Stomach smooth muscle (tissue), 2 donors: Measurements from ENCODE around the gene MSH5.

ENCODE experiments used
- H3K27ac ChIP-seq: one replicate; pipeline ENCODE4 v1.7.0; 2013; ENCODE audit warnings: mild to moderate bottlenecking, low read length, inconsistent platforms
- H3K27me3 ChIP-seq, 2 donors: one replicate each; pipeline ENCODE4 v1.7.0; 2013; ENCODE audit warnings: low read length in 2 of 2; ENCODE audit not compliant: insufficient read depth in 2 of 2, control insufficient read depth in 1 of 2
- H3K36me3 ChIP-seq, 2 donors: one replicate each; pipeline ENCODE4 v1.7.0; 2013; ENCODE audit warnings: low read length in 2 of 2; ENCODE audit not compliant: control insufficient read depth in 2 of 2, insufficient read depth in 2 of 2
- H3K4me1 ChIP-seq: one replicate; pipeline ENCODE4 v1.7.0; 2013; ENCODE audit warnings: low read length; ENCODE audit not compliant: control insufficient read depth, insufficient read depth
- H3K4me3 ChIP-seq, 2 donors: one replicate each; pipeline ENCODE4 v1.7.0; 2013; ENCODE audit warnings: low read length in 2 of 2
- H3K9ac ChIP-seq, 2 donors: one replicate each; pipeline ENCODE4 v1.7.0; 2013; ENCODE audit warnings: low read length in 2 of 2, mild to moderate bottlenecking in 1 of 2
- H3K9me3 ChIP-seq, 2 donors: one replicate each; pipeline ENCODE4 v1.7.0; 2013; ENCODE audit warnings: low read length in 2 of 2; ENCODE audit not compliant: control insufficient read depth in 2 of 2
- donor health status: healthy.
- donor health status: Pancreatic carcinoma.

The MSH5 gene

GRCh38 chr6:31770860-31771259 lies 31.1 kb downstream of the MSH5 start:
- H3K4me3 ChIP-seq, result no peak overlapping the region
- peaks cover 3 to 8% of the 10 kb centered on the region in 2 donors for H3K27me3 ChIP-seq
- H3K9me3 ChIP-seq, result no peaks in the 10 kb centered on the region
- H3K4me1 ChIP-seq, result peaks cover 6% of the 10 kb centered on the region
- no peaks in the 10 kb centered on the region for H3K36me3 ChIP-seq
- H3K9ac ChIP-seq, result no peak overlapping the region
- H3K27ac ChIP-seq, result no peak overlapping the region

DNA sequence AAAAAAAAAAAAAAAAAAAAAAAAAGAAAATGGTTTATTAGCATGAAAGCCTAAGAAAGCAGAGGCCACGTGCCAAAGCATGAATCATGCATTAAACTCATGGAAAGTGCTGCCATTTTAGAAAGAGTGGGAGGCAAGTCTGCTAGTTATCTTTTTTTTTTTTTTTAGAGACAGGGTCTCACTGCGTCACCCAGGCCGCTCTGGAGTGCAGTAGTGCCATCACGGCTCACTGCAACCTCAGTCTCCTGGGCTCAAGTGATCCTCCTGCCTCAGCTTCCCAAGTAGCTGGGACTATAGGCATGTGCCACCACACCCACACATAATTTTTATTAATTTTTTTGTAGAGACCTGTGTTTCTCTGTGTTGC lies 32.2 kb downstream of the MSH5 start:
- Histone ChIP-seq H3K36me3 (no peaks in the 10 kb centered on the region), H3K4me3 (no peak overlapping the region), H3K27me3 (no peaks in the 10 kb centered on the region), H3K9me3 (no peaks in the 10 kb centered on the region), H3K27ac (no peak overlapping the region), H3K9ac (no peak overlapping the region), H3K4me1 (peaks cover 6% of the 10 kb centered on the region)

DNA sequence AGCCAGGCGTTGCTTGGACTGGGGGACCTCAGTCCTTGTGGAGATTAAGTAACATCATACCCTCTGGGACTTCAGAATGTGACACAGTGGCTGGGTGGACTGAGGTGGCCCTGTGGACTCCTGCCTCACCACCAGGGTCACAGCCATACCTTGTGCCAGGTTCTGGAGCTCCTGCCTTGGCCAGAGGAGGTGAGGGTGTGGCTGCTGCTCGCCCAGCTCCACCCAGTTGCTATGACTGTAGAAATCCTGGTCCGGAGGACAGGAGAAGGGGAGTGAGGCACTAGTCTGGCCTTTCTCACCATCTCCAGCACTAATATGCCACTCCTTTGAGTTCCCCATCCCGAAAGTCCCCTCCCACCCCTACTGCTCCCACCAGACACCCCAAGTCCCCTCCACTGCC lies 35.4 kb downstream of the MSH5 start:
- H3K9me3 ChIP-seq, result no peaks in the 10 kb centered on the region
- H3K9ac ChIP-seq, result no peak overlapping the region
- no peak overlapping the region for H3K4me3 ChIP-seq
- peaks cover 9% of the 10 kb centered on the region for H3K4me1 ChIP-seq
- H3K36me3 ChIP-seq, result peaks cover 6 to 10% of the 10 kb centered on the region in 2 donors
- no peak overlapping the region for H3K27ac ChIP-seq
- no peaks in the 10 kb centered on the region for H3K27me3 ChIP-seq

DNA sequence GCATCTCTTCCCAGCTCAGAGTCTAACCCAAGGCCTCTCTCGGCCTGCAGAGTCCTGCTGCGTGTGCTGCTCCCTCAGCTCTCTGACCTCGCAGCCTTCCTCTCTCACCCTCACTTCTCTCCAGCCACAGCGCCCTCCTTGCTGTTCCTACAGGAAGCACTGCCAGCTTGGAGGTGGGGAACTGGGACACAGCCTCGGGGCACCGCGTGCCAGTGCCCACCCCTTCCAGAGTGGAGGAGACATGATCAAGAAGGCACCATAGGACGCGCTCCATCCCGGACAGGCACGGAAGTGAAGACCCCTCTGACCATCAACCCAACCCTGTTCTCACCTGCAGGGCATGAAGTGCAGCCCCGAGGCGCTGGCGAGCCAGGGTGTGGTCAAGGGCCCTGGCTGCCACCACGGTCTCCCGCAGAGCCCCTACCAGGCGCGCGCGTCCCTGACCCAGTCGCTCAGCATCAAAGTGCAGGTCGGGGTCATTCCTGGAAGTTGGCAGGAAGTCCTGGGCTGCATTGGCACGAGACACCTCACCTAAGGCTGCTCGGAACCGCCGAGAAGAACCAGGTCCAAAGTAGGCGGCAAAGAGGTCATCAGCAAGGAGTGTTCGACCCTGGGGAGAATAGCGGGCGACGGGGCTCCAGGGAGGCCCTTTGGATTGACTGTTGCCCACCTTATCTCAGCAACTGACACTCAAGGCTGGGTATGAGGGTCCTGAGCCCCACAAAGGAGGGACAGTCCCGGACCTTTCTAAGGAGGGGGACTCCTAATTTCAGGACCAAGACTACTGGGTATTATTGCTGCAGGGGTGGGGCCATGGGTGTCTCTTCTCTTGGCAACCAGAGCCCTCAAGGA lies 36.1 kb downstream of the MSH5 start:
- H3K36me3 ChIP-seq, result peaks cover 13 to 17% of the 10 kb centered on the region in 2 donors
- no peak overlapping the region for H3K27ac ChIP-seq
- no peak overlapping the region for H3K9ac ChIP-seq

DNA sequence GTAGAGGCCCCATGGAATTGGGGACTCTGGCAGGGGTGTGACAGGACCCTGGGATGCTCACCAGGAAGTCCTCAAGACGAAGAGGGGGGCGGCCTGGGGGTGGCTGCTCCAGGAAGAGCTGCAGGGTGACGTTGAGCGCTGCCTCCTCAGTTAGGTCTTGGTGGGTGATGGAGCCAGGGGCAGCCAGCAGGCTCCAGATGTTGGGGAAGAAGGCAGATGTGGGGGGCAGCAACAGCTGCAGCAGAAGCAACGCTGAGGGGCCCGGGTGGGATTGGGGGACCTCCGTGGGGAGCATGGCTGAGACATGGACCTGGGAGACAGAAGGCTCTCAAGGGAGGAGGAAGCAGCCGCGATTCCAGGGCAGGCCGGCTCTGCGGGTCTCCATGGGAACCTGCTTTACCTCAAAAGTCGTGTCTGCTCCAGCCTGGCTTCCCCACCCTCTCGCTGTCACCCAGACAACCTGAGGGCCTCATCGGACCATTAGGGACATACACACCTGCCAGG lies 36.7 kb downstream of the MSH5 start:
- no peak overlapping the region for H3K4me3 ChIP-seq
- H3K4me1 ChIP-seq, result peaks cover 9% of the 10 kb centered on the region
- peak overlapping the region in 1 of 2 donors; percentile 36 for H3K9ac ChIP-seq
- no peak overlapping the region for H3K27ac ChIP-seq
- no peaks in the 10 kb centered on the region for H3K27me3 ChIP-seq
- H3K9me3 ChIP-seq, result no peaks in the 10 kb centered on the region
- peaks cover 15 to 17% of the 10 kb centered on the region in 2 donors for H3K36me3 ChIP-seq

More for the DNA sequence above, 36.1 kb downstream of the MSH5 start:
- no peaks in the 10 kb centered on the region for H3K9me3 ChIP-seq
- H3K27me3 ChIP-seq, result no peaks in the 10 kb centered on the region
- no peak overlapping the region for H3K4me3 ChIP-seq
- peaks cover 9% of the 10 kb centered on the region for H3K4me1 ChIP-seq

GRCh38 chr6:31776989-31777666 lies 37.3 kb downstream of the MSH5 start, which contains the start of gene VWA7:
Gene VWA7, minus strand, starts transcription at chr6:31777328. Its CDS starts 549 bp downstream, at chr6:31776779.
- Histone ChIP-seq H3K9me3 (no peaks in the 10 kb centered on the region), H3K9ac (peak within 1 kb of the TSS in 1 of 2 donors; percentile 36), H3K4me3 (no peak within 1 kb of the TSS), H3K27me3 (no peaks in the 10 kb centered on the region), H3K4me1 (peaks cover 9% of the 10 kb centered on the region), H3K36me3 (peaks cover 19 to 21% of the 10 kb centered on the region in 2 donors), H3K27ac (no peak within 1 kb of the TSS)

- H3K4me1 ChIP-seq, result peaks cover 9% of the 10 kb centered on the region
- H3K27ac ChIP-seq, result no peak overlapping the region
- peaks cover 23 to 25% of the 10 kb centered on the region in 2 donors for H3K36me3 ChIP-seq
- H3K9ac ChIP-seq, result no peak overlapping the region
- H3K4me3 ChIP-seq, result no peak overlapping the region
- H3K27me3 ChIP-seq, result no peaks in the 10 kb centered on the region
- H3K9me3 ChIP-seq, result no peaks in the 10 kb centered on the region
These were observed 37.9 kb downstream of the MSH5 start for GRCh38 chr6:31777667-31778050.

DNA sequence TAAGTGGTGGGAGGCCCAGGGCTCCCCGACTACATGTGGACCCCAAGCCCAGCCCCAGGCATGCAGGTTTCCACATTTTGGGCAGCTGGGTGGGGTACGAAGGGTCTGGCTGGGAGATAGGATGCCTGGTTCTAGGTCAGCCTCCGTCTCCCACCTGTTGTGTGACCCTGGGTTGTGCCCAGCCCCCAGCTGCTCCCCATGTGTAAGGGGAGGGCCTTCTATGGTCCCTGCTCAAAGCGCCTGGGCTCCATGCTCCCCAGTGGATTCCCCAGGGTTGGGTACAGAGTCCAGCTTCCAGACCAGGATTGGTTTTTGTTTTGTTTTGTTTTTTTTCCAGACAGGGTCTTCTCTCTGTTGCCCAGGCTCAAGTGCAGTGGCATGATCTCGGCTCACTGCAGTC lies 38.4 kb downstream of the MSH5 start:
- peaks cover 28% of the 10 kb centered on the region in 2 donors for H3K36me3 ChIP-seq

DNA sequence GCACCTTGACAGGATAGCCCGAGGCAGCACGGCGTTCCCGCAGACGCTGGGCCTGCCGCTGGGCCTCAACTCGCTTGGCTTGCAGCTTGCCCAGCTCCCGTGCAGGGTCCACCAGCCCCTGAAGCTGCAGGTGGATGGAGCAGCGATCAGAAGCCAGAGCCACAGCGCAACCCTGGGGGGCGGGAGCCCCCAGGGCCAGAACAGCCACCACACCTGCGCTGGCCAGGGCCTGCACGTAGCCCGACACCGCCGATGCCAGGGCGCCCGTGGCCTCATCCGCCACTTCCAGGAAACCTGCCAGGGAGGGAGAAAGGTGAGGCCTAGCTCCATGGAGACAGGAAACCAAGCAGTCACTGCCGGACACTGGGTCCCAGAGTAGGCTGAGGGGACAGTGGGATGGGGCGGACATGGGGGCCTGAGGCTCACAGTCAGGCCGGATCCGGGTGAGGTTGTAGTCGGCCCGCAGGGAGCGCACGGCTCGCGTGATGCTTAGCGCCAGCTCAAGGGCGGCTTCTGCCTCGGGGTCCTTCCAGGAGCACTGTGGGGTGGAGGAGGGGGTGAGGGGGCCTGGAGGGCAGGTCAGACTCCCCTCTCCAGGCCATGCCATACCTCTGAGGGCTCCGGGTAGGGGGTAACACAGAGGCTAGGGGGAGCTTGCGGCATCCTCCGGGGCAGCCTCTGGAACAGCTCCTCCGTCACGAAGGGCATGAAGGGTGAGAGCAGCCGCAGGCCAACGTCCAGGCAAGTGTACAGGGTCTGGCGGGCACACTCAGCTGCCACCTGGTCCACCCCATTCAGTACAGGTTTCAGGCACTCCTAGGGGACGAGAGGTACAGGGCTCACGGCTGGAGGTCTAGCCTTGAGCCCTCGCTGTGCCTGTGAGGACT lies 39.4 kb downstream of the MSH5 start:
- no peak overlapping the region for H3K9ac ChIP-seq
- no peaks in the 10 kb centered on the region for H3K9me3 ChIP-seq
- H3K36me3 ChIP-seq, result peaks cover 31 to 33% of the 10 kb centered on the region in 2 donors
- no peak overlapping the region for H3K27ac ChIP-seq
- H3K4me3 ChIP-seq, result no peak overlapping the region
- H3K4me1 ChIP-seq, result peaks cover 9% of the 10 kb centered on the region
- no peaks in the 10 kb centered on the region for H3K27me3 ChIP-seq

More for the DNA sequence above, 38.4 kb downstream of the MSH5 start:
- H3K9me3 ChIP-seq, result no peaks in the 10 kb centered on the region
- no peak overlapping the region for H3K4me3 ChIP-seq
- H3K27ac ChIP-seq, result no peak overlapping the region
- peaks cover 9% of the 10 kb centered on the region for H3K4me1 ChIP-seq
- no peak overlapping the region for H3K9ac ChIP-seq
- H3K27me3 ChIP-seq, result no peaks in the 10 kb centered on the region

DNA sequence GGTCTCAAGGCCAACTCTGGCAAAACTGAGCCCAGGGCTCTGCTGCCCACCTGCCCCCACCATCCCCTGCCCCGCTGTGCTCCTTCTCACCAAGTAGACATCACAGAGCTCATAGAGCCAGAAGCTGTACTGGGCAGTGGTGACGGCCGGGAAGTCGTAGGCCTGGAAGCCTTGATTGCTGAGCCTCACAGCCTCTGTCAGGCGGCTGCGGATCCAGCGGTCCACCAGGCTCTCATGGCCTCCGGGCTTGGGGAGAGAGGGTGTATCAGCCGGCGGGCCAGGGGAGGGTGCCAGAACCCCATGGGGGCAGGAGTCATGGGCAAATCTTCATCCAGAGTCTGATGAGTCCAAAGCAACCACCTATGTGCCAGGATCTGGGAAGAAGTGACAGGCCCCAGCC lies 40.1 kb downstream of the MSH5 start:
- no peak overlapping the region for H3K9ac ChIP-seq
- no peak overlapping the region for H3K27ac ChIP-seq
- no peaks in the 10 kb centered on the region for H3K27me3 ChIP-seq
- no peaks in the 10 kb centered on the region for H3K9me3 ChIP-seq
- no peak overlapping the region for H3K4me3 ChIP-seq
- H3K4me1 ChIP-seq, result peaks cover 9% of the 10 kb centered on the region
- peaks cover 37 to 40% of the 10 kb centered on the region in 2 donors for H3K36me3 ChIP-seq
